ENCODE data around the gene LARP1B. TPM values are rescaled to one million over a fixed set of nuclear protein-coding genes. Genes with fewer than 3 reads are reported as not detected.
"Not testable (repeated sequence)": the region's sequence is repeated elsewhere in the genome, so short reads cannot be mapped to it uniquely, and the experiment has no call there.

Gene LARP1B
- total and polyA plus RNA-seq, 2 experiments from 2014 or later: 5.8 to 16.7 TPM

- not testable (repeated sequence) for H3K4me3 ChIP-seq; H3K27me3 ChIP-seq; H3K36me3 ChIP-seq; H3K27ac ChIP-seq; DNase-seq (ENCODE audit: low read depth in 1 of 2, low spot score in 1 of 2); H3K4me1 ChIP-seq (ENCODE audit: low read depth); H3K9me3 ChIP-seq (ENCODE audit: low read depth)
Observed at GRCh38 chr4:128054907-128055306, 6.2 kb upstream of the LARP1B start.

GRCh38 chr4:128055441-128056206, 5.5 kb upstream of the LARP1B start:
- not testable (repeated sequence) for H3K27me3 ChIP-seq; H3K36me3 ChIP-seq; H3K27ac ChIP-seq; H3K4me3 ChIP-seq; DNase-seq (ENCODE audit: low read depth in 1 of 2, low spot score in 1 of 2); H3K4me1 ChIP-seq (ENCODE audit: low read depth); H3K9me3 ChIP-seq (ENCODE audit: low read depth)

- no peak for TF ChIP-seq CTCF (IDR thresholded peaks at IDR 0.05; ENCODE audit: low read depth, low read length)
- H3K4me1 ChIP-seq (ENCODE audit: low read depth): no peaks in the 10 kb centered on the region
- no peak overlapping the region for H3K4me3 ChIP-seq
- H3K27ac ChIP-seq: no peak overlapping the region
- H3K36me3 ChIP-seq: no peaks in the 10 kb centered on the region
- no peaks in the 10 kb centered on the region for H3K9me3 ChIP-seq (ENCODE audit: low read depth)
- H3K27me3 ChIP-seq: no peaks in the 10 kb centered on the region
- no peak for DNase-seq (ENCODE audit: low read depth in 1 of 2, low spot score in 1 of 2)
Observed at GRCh38 chr4:128056396-128056795, 4.7 kb upstream of the LARP1B start.

- Histone ChIP-seq H3K9me3 (ENCODE audit: low read depth) (no peaks in the 10 kb centered on the region), H3K27me3 (no peaks in the 10 kb centered on the region), H3K27ac (peak overlapping the region; percentile 94), H3K4me3 (peak overlapping the region; percentile 75), H3K36me3 (no peaks in the 10 kb centered on the region), H3K4me1 (ENCODE audit: low read depth) (no peaks in the 10 kb centered on the region)
- no peak for TF ChIP-seq CTCF (IDR thresholded peaks at IDR 0.05; ENCODE audit: low read depth, low read length)
- DNase-seq (ENCODE audit: low read depth in 1 of 2, low spot score in 1 of 2): peak in 1 of 2 donors; percentile 23
Observed at GRCh38 chr4:128060121-128060698, 902 bp upstream of the LARP1B start.

GRCh38 chr4:128061566-128062536, 739 bp downstream of the LARP1B start:
- DNase-seq (ENCODE audit: low read depth in 1 of 2, low spot score in 1 of 2): peak; percentile 53 to 76
- peak overlapping the region; percentile 75 for H3K4me3 ChIP-seq
- no peaks in the 10 kb centered on the region for H3K4me1 ChIP-seq (ENCODE audit: low read depth)
- no peaks in the 10 kb centered on the region for H3K9me3 ChIP-seq (ENCODE audit: low read depth)
- H3K27ac ChIP-seq: peak overlapping the region; percentile 94
- H3K36me3 ChIP-seq: no peaks in the 10 kb centered on the region
- TF ChIP-seq CTCF (IDR thresholded peaks at IDR 0.05; ENCODE audit: low read depth, low read length): no peak
- H3K27me3 ChIP-seq: no peaks in the 10 kb centered on the region

- not testable (repeated sequence) for H3K4me1 ChIP-seq (ENCODE audit: low read depth); H3K27ac ChIP-seq; H3K4me3 ChIP-seq; H3K36me3 ChIP-seq; H3K9me3 ChIP-seq (ENCODE audit: low read depth); H3K27me3 ChIP-seq; DNase-seq (ENCODE audit: low read depth in 1 of 2, low spot score in 1 of 2)
Observed at GRCh38 chr4:128066453-128066820, 5.3 kb downstream of the LARP1B start.
